Measurements from ENCODE around the gene SPAG9.
"Not testable (repeated sequence)": the region's sequence is repeated elsewhere in the genome, so short reads cannot be mapped to it uniquely, and the experiment has no call there.

The SPAG9 gene

GRCh38 chr17:50949989-50950877 is 170.4 kb downstream of the SPAG9 start:
- DNase-seq: peak; percentile 89

- DNase-seq: no peak
Observed at GRCh38 chr17:50949128-50949988, 171.3 kb downstream of the SPAG9 start.

- no peak for DNase-seq
Observed at GRCh38 chr17:50948711-50949110, 172.0 kb downstream of the SPAG9 start.

GRCh38 chr17:50947782-50948543 is 172.7 kb downstream of the SPAG9 start:
- no peak for DNase-seq

GRCh38 chr17:50946891-50947781 is 173.5 kb downstream of the SPAG9 start:
- DNase-seq: no peak

GRCh38 chr17:50946223-50946890 is 174.3 kb downstream of the SPAG9 start:
- no peak for DNase-seq

- DNase-seq: no peak
Observed at GRCh38 chr17:50945779-50946222, 174.9 kb downstream of the SPAG9 start.

GRCh38 chr17:50944902-50945720 is 175.6 kb downstream of the SPAG9 start:
- no peak for DNase-seq

GRCh38 chr17:50944054-50944901 is 176.4 kb downstream of the SPAG9 start:
- no peak for DNase-seq

GRCh38 chr17:50943575-50943933 is 177.1 kb downstream of the SPAG9 start:
- no peak for DNase-seq

- DNase-seq: not testable (repeated sequence)
Observed at GRCh38 chr17:50941676-50942048, 179.0 kb downstream of the SPAG9 start.

GRCh38 chr17:50939795-50940684 is 180.6 kb downstream of the SPAG9 start:
- no peak for DNase-seq

GRCh38 chr17:50939542-50939794 is 181.2 kb downstream of the SPAG9 start:
- DNase-seq: no peak

GRCh38 chr17:50938821-50939541 is 181.7 kb downstream of the SPAG9 start:
- DNase-seq: no peak

- no peak for DNase-seq
Observed at GRCh38 chr17:50935996-50936266, 184.7 kb downstream of the SPAG9 start.

- DNase-seq: peak; percentile 65
Observed at GRCh38 chr17:50935221-50935995, 185.3 kb downstream of the SPAG9 start.

GRCh38 chr17:50934672-50935220 is 185.9 kb downstream of the SPAG9 start:
- DNase-seq: no peak

All from T1000 (cell line).